GM12891 (cell line): ENCODE results near the gene SLC5A9.
"Not testable (repeated sequence)": the region's sequence is repeated elsewhere in the genome, so short reads cannot be mapped to it uniquely, and the experiment has no call there.

Source experiments
- PAX5 ChIP-seq: IDR thresholded peaks from 2 replicates; pipeline ENCODE4 v1.6.1; 2011; ENCODE audit warnings: low read length, moderate library complexity, mild to moderate bottlenecking; ENCODE audit not compliant: insufficient read depth, severe bottlenecking
- POLR2A ChIP-seq: IDR thresholded peaks from 2 replicates; pipeline ENCODE4 v1.6.1; 2011; ENCODE audit warnings: low read depth, low read length, control low read depth
- TAF1 ChIP-seq: IDR thresholded peaks from 2 replicates; pipeline ENCODE4 v1.6.1; 2011; ENCODE audit warnings: low read depth, low read length, control low read depth

DNA sequence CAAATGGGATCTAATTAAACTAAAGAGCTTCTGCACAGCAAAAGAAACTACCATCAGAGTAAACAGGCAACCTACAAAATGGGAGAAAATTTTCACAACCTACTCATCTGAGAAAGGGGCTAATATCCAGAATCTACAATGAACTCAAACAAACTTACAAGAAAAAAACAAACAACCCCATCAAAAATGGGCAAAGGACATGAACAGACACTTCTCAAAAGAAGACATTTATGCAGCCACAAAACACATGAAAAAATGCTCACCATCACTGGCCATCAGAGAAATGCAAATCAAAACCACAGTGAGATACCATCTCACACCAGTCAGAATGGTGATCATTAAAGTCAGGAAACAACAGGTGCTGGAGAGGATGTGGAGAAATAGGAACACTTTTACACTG lies 59.8 kb downstream of the SLC5A9 start:
- TF ChIP-seq TAF1, POLR2A, PAX5: not testable (repeated sequence)
